Thymus (tissue), 11 donors: Measurements from ENCODE around the gene TCAIM. TPM values are rescaled to one million over a fixed set of nuclear protein-coding genes. Genes with fewer than 3 reads are reported as not detected.
"Not testable (repeated sequence)": the region's sequence is repeated elsewhere in the genome, so short reads cannot be mapped to it uniquely, and the experiment has no call there.

Source experiments
- DNase-seq, 9 donors: peaks; one replicate each; pipeline ENCODE4 v3.0.0-alpha.2; 2013; ENCODE audit warnings: low spot score in 9 of 9, low read depth in 6 of 9, missing footprints in 1 of 9
- H3K27ac ChIP-seq, 2 donors: one replicate each; pipeline ENCODE4 v1.5.1; 2013; ENCODE audit warnings: control low read depth in 1 of 2, low read depth in 1 of 2, low read length in 1 of 2, mild to moderate bottlenecking in 1 of 2, moderate library complexity in 1 of 2
- H3K27me3 ChIP-seq, 2 donors: one replicate each; pipeline ENCODE4 v1.5.1; 2013; ENCODE audit warnings: low read length in 1 of 2; ENCODE audit not compliant: control insufficient read depth in 2 of 2, insufficient read depth in 1 of 2
- H3K36me3 ChIP-seq, 2 donors: one replicate each; pipeline ENCODE4 v1.5.1; 2013; ENCODE audit warnings: low read length in 1 of 2, mild to moderate bottlenecking in 1 of 2, moderate library complexity in 1 of 2; ENCODE audit not compliant: control insufficient read depth in 2 of 2, insufficient read depth in 2 of 2
- H3K4me1 ChIP-seq, 2 donors: one replicate each; pipeline ENCODE4 v1.5.1; 2013; ENCODE audit warnings: low read length in 2 of 2; ENCODE audit not compliant: control insufficient read depth in 2 of 2, insufficient read depth in 2 of 2
- H3K4me3 ChIP-seq, 2 donors: one replicate each; pipeline ENCODE4 v1.5.1; 2013; ENCODE audit warnings: low read length in 2 of 2, control low read depth in 1 of 2, mild to moderate bottlenecking in 1 of 2
- H3K9me3 ChIP-seq, 2 donors: one replicate each; pipeline ENCODE4 v1.5.1; 2013; ENCODE audit warnings: low read length in 1 of 2, mild to moderate bottlenecking in 1 of 2; ENCODE audit not compliant: control insufficient read depth in 2 of 2, insufficient read depth in 1 of 2
- WGBS: extraction: QIAGEN DNeasy Blood & Tissue Kit; methylation state at CpG from one replicate; pipeline ENCODE4 v1.1.7; 2013; 5-methylcytosine and 5-hydroxymethylcytosine counted together
- polyA plus RNA-seq: library from polyadenylated mRNA; stranded (reverse); fragments of 200-250 nt; gene quantifications from one replicate; pipeline ENCODE4 v1.2.3, GENCODE V29; 2013
- total RNA-seq: library from RNA; stranded (reverse); fragments of 120-200 nt; gene quantifications from one replicate; pipeline ENCODE4 v1.2.4, GENCODE V29; 2013
- donor health status: healthy.

TCAIM gene
- total and polyA plus RNA-seq, 2 donors: 18.1 to 19.0 TPM

- H3K27ac ChIP-seq: no peak overlapping the region
- no peaks in the 10 kb centered on the region for H3K4me1 ChIP-seq
- peaks cover 5 to 7% of the 10 kb centered on the region in 2 donors for H3K36me3 ChIP-seq
- no peak for DNase-seq
- H3K9me3 ChIP-seq: no peaks in the 10 kb centered on the region
- WGBS: 94% methylated on average over 3 of the region's 3 CpGs
- H3K4me3 ChIP-seq: no peak overlapping the region
- no peaks in the 10 kb centered on the region for H3K27me3 ChIP-seq
Measured at GRCh38 chr3:44359146-44359751, 20.7 kb downstream of the TCAIM start.

- no peaks in the 10 kb centered on the region for H3K9me3 ChIP-seq
- H3K4me3 ChIP-seq: no peak overlapping the region
- no peak for DNase-seq
- H3K27me3 ChIP-seq: no peaks in the 10 kb centered on the region
- H3K27ac ChIP-seq: no peak overlapping the region
- peaks cover 5 to 10% of the 10 kb centered on the region in 2 donors for H3K36me3 ChIP-seq
- no peaks in the 10 kb centered on the region for H3K4me1 ChIP-seq
- WGBS: over 99% methylated on average over 2 of the region's 2 CpGs
Measured at GRCh38 chr3:44363591-44363990, 25.0 kb downstream of the TCAIM start.

- Histone ChIP-seq H3K4me3 (no peak overlapping the region), H3K27ac (no peak overlapping the region), H3K4me1 (no peaks in the 10 kb centered on the region), H3K9me3 (no peaks in the 10 kb centered on the region), H3K27me3 (no peaks in the 10 kb centered on the region), H3K36me3 (peaks cover 0 to 6% of the 10 kb centered on the region in 2 donors)
- 99% methylated on average over 1 of the region's 1 CpG for WGBS
- no peak for DNase-seq
Measured at GRCh38 chr3:44365952-44366351, 27.4 kb downstream of the TCAIM start.

GRCh38 chr3:44375450-44375849 is 36.9 kb downstream of the TCAIM start:
- Histone ChIP-seq H3K4me3 (no peak overlapping the region), H3K27me3 (no peaks in the 10 kb centered on the region), H3K27ac (no peak overlapping the region), H3K9me3 (peaks cover 0 to 3% of the 10 kb centered on the region in 2 donors), H3K36me3 (peaks cover 0 to 6% of the 10 kb centered on the region in 2 donors), H3K4me1 (no peaks in the 10 kb centered on the region)
- DNase-seq: no peak
- WGBS: 98% methylated on average over 1 of the region's 1 CpG

GRCh38 chr3:44387404-44387803 is 48.8 kb downstream of the TCAIM start:
- DNase-seq: no peak
- H3K4me1 ChIP-seq: no peaks in the 10 kb centered on the region
- no peak overlapping the region for H3K4me3 ChIP-seq
- H3K9me3 ChIP-seq: peaks cover 5 to 18% of the 10 kb centered on the region in 2 donors
- no peaks in the 10 kb centered on the region for H3K27me3 ChIP-seq
- 97% methylated on average over 7 of the region's 7 CpGs for WGBS
- no peak overlapping the region for H3K27ac ChIP-seq
- H3K36me3 ChIP-seq: peaks cover 0 to 7% of the 10 kb centered on the region in 2 donors

- no peak overlapping the region for H3K4me3 ChIP-seq
- H3K4me1 ChIP-seq: no peaks in the 10 kb centered on the region
- WGBS: 100% methylated on average over 1 of the region's 1 CpG
- peaks cover 0 to under 1% of the 10 kb centered on the region in 2 donors for H3K36me3 ChIP-seq
- H3K27me3 ChIP-seq: no peaks in the 10 kb centered on the region
- peaks cover 0 to 2% of the 10 kb centered on the region in 2 donors for H3K9me3 ChIP-seq
- DNase-seq: no peak
- no peak overlapping the region for H3K27ac ChIP-seq
Measured at GRCh38 chr3:44392489-44392888, 53.9 kb downstream of the TCAIM start.

- no peaks in the 10 kb centered on the region for H3K36me3 ChIP-seq
- no peak overlapping the region for H3K4me3 ChIP-seq
- H3K27ac ChIP-seq: no peak overlapping the region
- H3K27me3 ChIP-seq: no peaks in the 10 kb centered on the region
- no peak for DNase-seq
- H3K4me1 ChIP-seq: no peaks in the 10 kb centered on the region
- H3K9me3 ChIP-seq: no peaks in the 10 kb centered on the region
- 98% methylated on average over 9 of the region's 9 CpGs for WGBS
Measured at GRCh38 chr3:44395714-44396113, 57.1 kb downstream of the TCAIM start.

GRCh38 chr3:44396200-44397171 is 57.9 kb downstream of the TCAIM start:
- H3K27ac ChIP-seq: no peak overlapping the region
- no peaks in the 10 kb centered on the region for H3K36me3 ChIP-seq
- no peaks in the 10 kb centered on the region for H3K27me3 ChIP-seq
- WGBS: 98% methylated on average over 9 of the region's 9 CpGs
- no peaks in the 10 kb centered on the region for H3K9me3 ChIP-seq
- no peaks in the 10 kb centered on the region for H3K4me1 ChIP-seq
- DNase-seq: no peak
- no peak overlapping the region for H3K4me3 ChIP-seq

GRCh38 chr3:44398271-44398670 is 59.7 kb downstream of the TCAIM start:
- DNase-seq: not testable (repeated sequence)

More at GRCh38 chr3:44398271-44398670, 59.7 kb downstream of the TCAIM start:
- H3K4me1 ChIP-seq, H3K36me3 ChIP-seq, H3K27ac ChIP-seq, H3K9me3 ChIP-seq, H3K27me3 ChIP-seq, H3K4me3 ChIP-seq: not testable (repeated sequence)
- WGBS: 99% methylated on average over 8 of the region's 8 CpGs
